ENCODE measurements around the gene CSTF3.
A peak's percentile ranks its signal among the peaks of the same experiment; 100 is the strongest.

The CSTF3 gene

DNA sequence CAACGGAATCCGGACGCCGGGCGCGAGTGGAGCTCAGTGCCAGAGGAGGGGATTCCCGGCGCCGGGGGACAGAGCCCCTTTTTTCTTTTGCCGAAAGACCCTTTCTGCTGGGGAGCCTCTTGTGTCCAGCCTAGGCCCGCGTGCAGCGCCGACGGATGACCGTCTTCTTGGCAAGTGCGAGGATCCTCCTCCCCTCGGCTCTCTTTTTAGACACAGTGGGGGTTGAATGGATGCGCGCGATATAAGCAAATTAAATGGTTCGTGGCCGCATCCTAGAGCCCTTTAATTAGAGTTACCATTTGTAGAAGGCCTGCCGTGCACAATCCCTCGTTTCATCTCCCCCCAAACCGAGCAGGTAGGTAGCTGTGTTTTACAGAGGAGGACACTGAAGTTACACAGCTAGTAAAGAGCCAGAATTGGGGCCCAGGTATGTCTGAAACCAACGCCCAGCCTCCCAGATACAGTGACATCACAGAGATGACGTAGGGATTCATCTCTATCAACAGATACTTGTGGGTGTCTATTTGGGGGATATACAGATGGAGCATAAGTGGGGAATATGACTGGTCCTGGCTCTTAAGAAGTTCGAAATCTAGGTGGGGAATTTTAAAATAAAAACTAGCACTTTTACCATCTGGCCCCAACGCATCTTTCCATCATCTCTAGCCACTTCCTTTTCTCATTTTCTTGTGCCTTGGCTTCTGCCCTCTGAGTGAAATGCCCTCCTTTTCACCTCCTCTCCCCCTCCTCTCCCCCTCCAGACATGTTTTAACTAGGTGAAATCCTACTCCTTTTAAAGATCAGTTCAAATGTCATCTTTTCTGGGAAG lies 121.0 kb downstream of the CSTF3 start:
- peak in 4 of 5 donors; percentile 15 to 53 (median 21) for DNase-seq

DNA sequence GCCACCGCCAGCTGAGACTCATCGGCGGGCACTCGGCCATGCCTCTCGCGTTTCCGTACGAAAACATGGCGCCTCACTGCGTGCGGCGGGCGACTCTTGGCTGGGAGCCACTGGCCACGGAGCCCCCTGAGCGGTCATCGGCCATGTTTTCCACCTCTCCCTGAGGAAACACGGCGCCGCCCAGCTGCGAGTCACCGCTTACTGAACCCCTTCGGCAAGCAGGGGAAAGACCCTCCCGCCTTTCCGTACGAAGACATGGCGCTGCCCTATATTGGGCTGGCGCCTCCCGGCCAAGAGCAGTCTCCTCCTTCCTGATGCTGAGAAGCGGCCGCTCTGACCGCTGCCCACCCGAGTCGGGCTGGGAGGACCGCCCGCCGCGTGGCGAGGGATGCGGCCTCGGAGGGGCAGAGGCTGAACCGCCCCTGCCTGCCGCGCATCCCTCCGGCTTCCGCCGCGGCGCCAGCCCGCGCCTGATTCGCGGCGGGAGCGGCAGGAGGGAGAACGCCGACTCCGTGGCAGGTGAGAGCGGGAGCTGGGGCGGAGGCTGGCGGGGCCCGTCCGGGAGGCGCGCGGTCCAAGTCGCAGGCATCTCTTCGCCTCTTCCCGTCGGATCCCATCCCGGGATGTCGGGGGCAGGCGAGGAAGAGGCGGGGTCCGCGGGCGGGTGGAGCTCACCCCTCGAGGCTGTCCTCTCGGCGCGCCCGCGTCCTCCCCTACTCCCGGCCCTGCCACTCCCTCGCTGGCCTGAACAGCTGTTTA lies 121.8 kb downstream of the CSTF3 start, which contains the start of gene TCP11L1:
Gene TCP11L1, plus strand, starts transcription at position 299 of the 759 bp plus-strand sequence. CDS start 4,202 bp downstream, outside the sequence.
- peak in 4 of 5 donors; percentile 57 to 86 (median 66) for DNase-seq

DNA sequence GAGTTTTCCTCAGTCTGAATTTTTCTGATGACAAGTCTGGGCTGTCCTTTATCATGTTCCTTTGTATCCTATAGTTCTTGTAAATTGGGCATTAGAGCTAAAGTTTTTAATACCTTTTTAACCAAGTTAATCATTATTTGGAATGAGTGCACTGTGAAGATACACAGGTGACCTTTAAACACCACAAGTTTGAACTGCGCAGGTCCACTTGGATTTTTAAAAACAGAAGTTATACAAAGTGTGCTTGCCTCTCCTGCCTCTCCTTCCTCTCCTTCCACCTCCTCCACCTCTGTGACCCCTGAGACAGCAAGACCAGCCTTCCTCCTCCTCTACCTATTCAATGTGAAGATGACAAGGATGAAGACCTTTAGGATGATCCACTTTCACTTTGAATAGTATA lies 126.3 kb downstream of the CSTF3 start:
- no peak for DNase-seq

Measured in T-helper 1 cell (primary cell).